Adrenal gland (tissue), 12 donors: Measurements from ENCODE around the gene IGF2R. TPM values are rescaled to one million over a fixed set of nuclear protein-coding genes. Genes with fewer than 3 reads are reported as not detected.

ENCODE experiments used
- DNase-seq, 7 donors: peaks; one replicate each; pipeline ENCODE4 v3.0.0-alpha.2; 2019 to 2020
- H3K27ac ChIP-seq, 5 donors: fragments of 200-600 bp; sonication (generic) in 4 of 5; 1 replicate in 3 of 5; 2 replicates in 2 of 5; pipeline versions ENCODE4 v1.5.1 to v1.8.0; 2016 to 2020; ENCODE audit warnings: mild to moderate bottlenecking in 1 of 5
- H3K27me3 ChIP-seq: fragments of 200-600 bp; 2 replicates; pipeline ENCODE4 v1.8.0; 2021
- H3K36me3 ChIP-seq, 2 donors: fragments of 200-600 bp; replicated peaks in 1 of 2; 1 replicate in 1 of 2; 2 replicates in 1 of 2; pipeline versions ENCODE4 v1.5.1 to v1.8.0; 2018 to 2022
- H3K4me1 ChIP-seq, 2 donors: fragments of 200-600 bp; replicated peaks in 1 of 2; 1 replicate in 1 of 2; 2 replicates in 1 of 2; pipeline versions ENCODE4 v1.5.1 to v1.8.0; 2018 to 2021
- H3K4me3 ChIP-seq, 4 donors: fragments of 200-600 bp; sonication (generic) in 3 of 4; one replicate each; pipeline ENCODE4 v1.5.1; 2016 to 2018
- H3K9me3 ChIP-seq, 3 donors: fragments of 200-600 bp; sonication (generic) in 1 of 3; replicated peaks in 1 of 3; 1 replicate in 2 of 3; 2 replicates in 1 of 3; pipeline versions ENCODE4 v1.5.1 to v1.8.0; 2016 to 2021
- POLR2A ChIP-seq, 2 donors: fragments of 450-650 bp; IDR thresholded peaks; one replicate each; pipeline ENCODE4 v1.6.1; 2017; ENCODE audit warnings: antibody characterized with exemption in 2 of 2, mild to moderate bottlenecking in 2 of 2, moderate library complexity in 1 of 2
- WGBS, 4 donors: extraction: QIAGEN DNeasy Blood & Tissue Kit in 2 of 4; methylation state at CpG; one replicate each; pipeline versions ENCODE4 v1.1.5 to v1.1.7; 2013 to 2017; 5-methylcytosine and 5-hydroxymethylcytosine counted together
- intact Hi-C, 2 donors: fragments of 100-400 bp; cut with DNase I; formaldehyde crosslinking; loops; one replicate each; pipeline versions ENCODE4 v1.14.1 to v1.15.0; 2022 to 2023
- polyA plus RNA-seq, 3 donors: library from polyadenylated mRNA; stranded (reverse); fragments of 200-250 nt in 2 of 3; fragments of 350-450 nt in 1 of 3; fragmentation: Illumina TruSeq in 1 of 3; extraction: RNeasy Lipid Tissue Mini Kit (QIAGEN cat#74804) in 1 of 3; gene quantifications; one replicate each; pipeline ENCODE4 v1.2.3, GENCODE V29; 2013 to 2014
- total RNA-seq, 9 donors: library from RNA; depleted of rRNA in 4 of 9; stranded (reverse); fragments of >200 nt in 4 of 9; fragments of 120-200 nt in 1 of 9; fragmentation: NEBNext Ultra II Directional in 1 of 9; extraction: Animal tissue kit (Norgen Biotek cat#: 25700) in 1 of 9; gene quantifications; one replicate each; pipeline versions ENCODE4 v1.1.0 to v1.2.4, GENCODE V29; 2013 to 2023
- TF ChIP-seq, protein P1 (sequence below), 6 experiments: fragments of 450-650 bp in 4 of 6; fragments of 200-600 bp in 2 of 6; sonication (generic) in 1 of 6; IDR thresholded peaks; 1 replicate in 5 of 6; 2 replicates in 1 of 6; pipeline versions ENCODE4 v1.5.1 to v1.8.0; 2016 to 2021; ENCODE audit warnings: antibody characterized with exemption in 6 of 6, mild to moderate bottlenecking in 2 of 6, moderate library complexity in 1 of 6
- donor health status: healthy with polysubstance abuse.
- donor health status: Bipolar disorder and iron deficiency.
- donor health status: DM: yes; HTN: yes; CAD: no.
- donor health status: DM: no; HTN: no; CAD: no.
- donor health status: DM: no; HTN: no; CAD: no.
- donor health status: DM: yes; HTN: yes; CAD: no.

The IGF2R gene
- total and polyA plus RNA-seq, 12 donors, result 17.1 to 154 (median 89.8) TPM

DNA sequence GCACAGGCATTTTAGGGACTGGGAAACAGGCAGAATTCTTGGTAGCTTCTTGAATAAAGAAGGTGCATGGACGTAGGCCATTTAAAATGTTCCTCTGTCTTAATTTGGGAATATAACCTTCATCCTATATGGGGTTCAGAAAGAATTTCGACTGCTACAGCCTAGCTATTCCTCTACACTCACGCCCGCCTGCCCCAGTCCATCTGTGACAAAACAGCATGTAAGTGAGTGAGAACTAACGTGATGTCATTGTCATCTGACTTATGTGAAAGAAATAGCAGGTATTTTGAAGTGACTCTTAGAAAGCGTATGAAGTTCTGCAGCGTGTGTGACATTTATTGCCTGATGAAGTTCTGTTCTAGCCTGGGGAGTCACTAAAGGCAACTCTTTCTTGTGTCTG, 100.6 kb downstream of the IGF2R start:
- H3K4me3 ChIP-seq, result no peak overlapping the region
- 92 to 95% (median 92%) methylated on average over 7 of the region's 7 CpGs for WGBS, 4 donors
- H3K27ac ChIP-seq, result no peak overlapping the region
- H3K4me1 ChIP-seq, result no peaks in the 10 kb centered on the region
- intact Hi-C loops, result no loop called here
- no peak for DNase-seq
- H3K27me3 ChIP-seq, result no peaks in the 10 kb centered on the region
- TF ChIP-seq, protein P1, sequence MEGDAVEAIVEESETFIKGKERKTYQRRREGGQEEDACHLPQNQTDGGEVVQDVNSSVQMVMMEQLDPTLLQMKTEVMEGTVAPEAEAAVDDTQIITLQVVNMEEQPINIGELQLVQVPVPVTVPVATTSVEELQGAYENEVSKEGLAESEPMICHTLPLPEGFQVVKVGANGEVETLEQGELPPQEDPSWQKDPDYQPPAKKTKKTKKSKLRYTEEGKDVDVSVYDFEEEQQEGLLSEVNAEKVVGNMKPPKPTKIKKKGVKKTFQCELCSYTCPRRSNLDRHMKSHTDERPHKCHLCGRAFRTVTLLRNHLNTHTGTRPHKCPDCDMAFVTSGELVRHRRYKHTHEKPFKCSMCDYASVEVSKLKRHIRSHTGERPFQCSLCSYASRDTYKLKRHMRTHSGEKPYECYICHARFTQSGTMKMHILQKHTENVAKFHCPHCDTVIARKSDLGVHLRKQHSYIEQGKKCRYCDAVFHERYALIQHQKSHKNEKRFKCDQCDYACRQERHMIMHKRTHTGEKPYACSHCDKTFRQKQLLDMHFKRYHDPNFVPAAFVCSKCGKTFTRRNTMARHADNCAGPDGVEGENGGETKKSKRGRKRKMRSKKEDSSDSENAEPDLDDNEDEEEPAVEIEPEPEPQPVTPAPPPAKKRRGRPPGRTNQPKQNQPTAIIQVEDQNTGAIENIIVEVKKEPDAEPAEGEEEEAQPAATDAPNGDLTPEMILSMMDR (IDR thresholded peaks at IDR 0.05), result no peak
- TF ChIP-seq POLR2A (IDR thresholded peaks at IDR 0.05), result no peak
- no peaks in the 10 kb centered on the region for H3K9me3 ChIP-seq
- peaks cover 0 to 81% of the 10 kb centered on the region in 2 donors for H3K36me3 ChIP-seq

- Histone ChIP-seq H3K4me1 (no peaks in the 10 kb centered on the region), H3K36me3 (peaks cover 0 to 82% of the 10 kb centered on the region in 2 donors), H3K27ac (no peak overlapping the region), H3K4me3 (no peak overlapping the region), H3K27me3 (no peaks in the 10 kb centered on the region), H3K9me3 (no peaks in the 10 kb centered on the region)
- TF ChIP-seq, protein P1 (IDR thresholded peaks at IDR 0.05), result no peak
- TF ChIP-seq POLR2A (IDR thresholded peaks at IDR 0.05), result no peak
- 89 to 97% (median 94%) methylated on average over 9 to 11 of the region's 11 CpGs for WGBS, 4 donors
- DNase-seq, result no peak
- intact Hi-C loops, result loop anchor here in 1 of 2 donors (10.0 kb wide), 1 partner anchor 206 kb away; no protein-coding TSS in a partner anchor
Measured at GRCh38 chr6:160070427-160070826, 101.5 kb downstream of the IGF2R start.

- WGBS, 4 donors, result 82 to 100% (median 87%) methylated on average over 2 of the region's 2 CpGs
- no peak overlapping the region for H3K4me3 ChIP-seq
- no peaks in the 10 kb centered on the region for H3K27me3 ChIP-seq
- intact Hi-C loops, result loop anchor here in 1 of 2 donors (10.0 kb wide), 1 partner anchor 206 kb away; no protein-coding TSS in a partner anchor
- no peaks in the 10 kb centered on the region for H3K9me3 ChIP-seq
- DNase-seq, result no peak
- TF ChIP-seq POLR2A (IDR thresholded peaks at IDR 0.05), result no peak
- TF ChIP-seq, protein P1 (IDR thresholded peaks at IDR 0.05), result no peak
- H3K36me3 ChIP-seq, result peaks cover 0 to 86% of the 10 kb centered on the region in 2 donors
- no peaks in the 10 kb centered on the region for H3K4me1 ChIP-seq
- no peak overlapping the region for H3K27ac ChIP-seq
Measured at GRCh38 chr6:160070831-160071230, 101.9 kb downstream of the IGF2R start.

GRCh38 chr6:160071805-160072690, 103.2 kb downstream of the IGF2R start:
- no peaks in the 10 kb centered on the region for H3K27me3 ChIP-seq
- peaks cover 0 to 89% of the 10 kb centered on the region in 2 donors for H3K36me3 ChIP-seq
- H3K4me3 ChIP-seq, result no peak overlapping the region
- H3K4me1 ChIP-seq, result no peaks in the 10 kb centered on the region
- no peak for DNase-seq
- WGBS, 4 donors, result 83 to 94% (median 87%) methylated on average over 8 to 11 of the region's 11 CpGs
- intact Hi-C loops, result loop anchor here in 1 of 2 donors (10.0 kb wide), 1 partner anchor 207 kb away; no protein-coding TSS in a partner anchor
- no peak for TF ChIP-seq POLR2A (IDR thresholded peaks at IDR 0.05)
- TF ChIP-seq, protein P1 (IDR thresholded peaks at IDR 0.05), result peak in 1 of 6 experiments; percentile 10
- H3K27ac ChIP-seq, result no peak overlapping the region
- H3K9me3 ChIP-seq, result no peaks in the 10 kb centered on the region
